Measurements from ENCODE around the gene MYO10. TPM values are rescaled to one million over a fixed set of nuclear protein-coding genes. Genes with fewer than 3 reads are reported as not detected.

The MYO10 gene
- total and polyA plus RNA-seq, 2 experiments from 2014 or later: 119 to 276 TPM

GRCh38 chr5:16701134-16702099 is 234.7 kb downstream of the MYO10 start:
- no peaks in the 10 kb centered on the region for H3K27me3 ChIP-seq (ENCODE audit: insufficient read depth)
- no peak overlapping the region for H3K4me3 ChIP-seq
- ATAC-seq: no peak
- peak overlapping the region; percentile 86 for H3K27ac Mint-ChIP-seq
- peak overlapping the region; percentile 84 for H3K27ac ChIP-seq (ENCODE audit: low read depth)
- H3K79me2 ChIP-seq (replicated peaks; ENCODE audit: insufficient read depth): peaks cover 72% of the 10 kb centered on the region
- TF ChIP-seq REST (IDR thresholded peaks at IDR 0.05; ENCODE audit: unreplicated experiment) (no peak), NANOG (IDR thresholded peaks at IDR 0.05; ENCODE audit: borderline replicate concordance) (no peak), EZH2 (IDR thresholded peaks at IDR 0.05; ENCODE audit: low read depth, unreplicated experiment) (no peak), STAT1 (IDR thresholded peaks at IDR 0.05; ENCODE audit: unreplicated experiment) (no peak), ETS1 (IDR thresholded peaks at IDR 0.05) (no peak), CTCF (conservative IDR thresholded peaks at IDR 0.05; ENCODE audit: low read depth in 2 of 2) (no peak)
- H3K4me1 ChIP-seq (ENCODE audit: insufficient read depth): peaks cover 35% of the 10 kb centered on the region
- H3F3A ChIP-seq (replicated peaks; ENCODE audit: low read depth): peaks cover 28% of the 10 kb centered on the region; the same call in 1 of the 2 replicates
- peaks cover 50% of the 10 kb centered on the region for H3K36me3 ChIP-seq (ENCODE audit: insufficient read depth)
- DNase-seq (ENCODE audit: low spot score): no peak
- no peak overlapping the region for H3K4me2 ChIP-seq
- peaks cover 19% of the 10 kb centered on the region for H3K27me3 Mint-ChIP-seq (ENCODE audit: insufficient read depth, low read depth, poor library complexity)
- peaks cover 96% of the 10 kb centered on the region for H3K36me3 Mint-ChIP-seq (ENCODE audit: low read depth)
- H4K20me1 ChIP-seq (replicated peaks; ENCODE audit: insufficient read depth): peaks cover 33% of the 10 kb centered on the region
- no peaks in the 10 kb centered on the region for H3K9me3 Mint-ChIP-seq
- H2AFZ ChIP-seq: no peak overlapping the region
- peaks cover 36% of the 10 kb centered on the region for H3K4me1 Mint-ChIP-seq
- no peaks in the 10 kb centered on the region for H3K9me2 ChIP-seq (ENCODE audit: insufficient read depth)
- no peak overlapping the region for H3K4me3 Mint-ChIP-seq

- ATAC-seq (no peak), DNase-seq (ENCODE audit: low spot score) (no peak)
- peaks cover 25% of the 10 kb centered on the region; the same call in 1 of the 2 replicates for H3F3A ChIP-seq (replicated peaks; ENCODE audit: low read depth)
- H3K9me2 ChIP-seq (ENCODE audit: insufficient read depth): no peaks in the 10 kb centered on the region
- TF ChIP-seq EZH2phosphoT487 (IDR thresholded peaks at IDR 0.05; ENCODE audit: unreplicated experiment): no peak
- H3K4me1 ChIP-seq (ENCODE audit: insufficient read depth): peaks cover 34% of the 10 kb centered on the region
- Mint-ChIP-seq H3K4me3 (no peak overlapping the region), H3K27ac (no peak overlapping the region), H3K27me3 (ENCODE audit: insufficient read depth, low read depth, poor library complexity) (peaks cover 19% of the 10 kb centered on the region), H3K9me3 (no peaks in the 10 kb centered on the region), H3K36me3 (ENCODE audit: low read depth) (peaks cover 99% of the 10 kb centered on the region), H3K4me1 (peaks cover 33% of the 10 kb centered on the region)
- peaks cover 55% of the 10 kb centered on the region for H3K36me3 ChIP-seq (ENCODE audit: insufficient read depth)
- peak overlapping the region; percentile 55; the same call in 1 of the 2 replicates for H3K27ac ChIP-seq (ENCODE audit: low read depth)
- peaks cover 30% of the 10 kb centered on the region for H4K20me1 ChIP-seq (replicated peaks; ENCODE audit: insufficient read depth)
- peaks cover 81% of the 10 kb centered on the region for H3K79me2 ChIP-seq (replicated peaks; ENCODE audit: insufficient read depth)
- H3K4me3 ChIP-seq: no peak overlapping the region
- no peak overlapping the region for H2AFZ ChIP-seq
- no peaks in the 10 kb centered on the region for H3K27me3 ChIP-seq (ENCODE audit: insufficient read depth)
- H3K4me2 ChIP-seq: no peak overlapping the region
Observed at GRCh38 chr5:16700081-16700480, 236.0 kb downstream of the MYO10 start.

All from GM23338 (cell line).